ENCODE data around the gene FAM13A.
A peak's percentile ranks its signal among the peaks of the same experiment; 100 is the strongest.

Gene FAM13A

DNA sequence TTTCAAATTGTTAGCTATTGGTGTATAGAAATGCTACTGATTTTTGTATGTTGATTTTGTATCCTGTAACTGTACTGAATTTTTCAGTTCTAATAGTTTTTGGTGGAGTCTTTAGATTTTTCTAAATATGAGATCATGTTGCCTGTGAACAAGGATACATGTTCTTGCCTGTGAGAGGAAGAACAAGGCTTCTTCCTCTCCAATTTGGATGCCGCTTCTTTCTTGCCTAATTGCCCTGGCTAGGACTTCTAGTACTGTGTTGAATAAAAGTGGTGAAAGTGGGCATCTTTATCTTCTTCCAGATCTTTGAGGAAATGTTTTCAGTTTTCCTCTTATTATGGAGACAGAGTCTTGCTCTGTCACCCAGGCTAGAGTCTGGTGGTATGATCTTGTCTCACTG, 343.2 kb downstream of the FAM13A start:
- no peak overlapping the region for H3K4me3 ChIP-seq (ENCODE audit: low read depth, low read length)
- DNase-seq (ENCODE audit: low read depth) = no peak
- TF ChIP-seq, protein P1, sequence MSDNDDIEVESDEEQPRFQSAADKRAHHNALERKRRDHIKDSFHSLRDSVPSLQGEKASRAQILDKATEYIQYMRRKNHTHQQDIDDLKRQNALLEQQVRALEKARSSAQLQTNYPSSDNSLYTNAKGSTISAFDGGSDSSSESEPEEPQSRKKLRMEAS (IDR thresholded peaks at IDR 0.05; ENCODE audit: low read depth, low read length) = no peak
- TF ChIP-seq MYC (IDR thresholded peaks at IDR 0.05; ENCODE audit: low read depth, low read length) (no peak), POLR2A (IDR thresholded peaks at IDR 0.05; ENCODE audit: extremely low read depth, insufficient read length) (no peak)
- TF ChIP-seq, protein P2, sequence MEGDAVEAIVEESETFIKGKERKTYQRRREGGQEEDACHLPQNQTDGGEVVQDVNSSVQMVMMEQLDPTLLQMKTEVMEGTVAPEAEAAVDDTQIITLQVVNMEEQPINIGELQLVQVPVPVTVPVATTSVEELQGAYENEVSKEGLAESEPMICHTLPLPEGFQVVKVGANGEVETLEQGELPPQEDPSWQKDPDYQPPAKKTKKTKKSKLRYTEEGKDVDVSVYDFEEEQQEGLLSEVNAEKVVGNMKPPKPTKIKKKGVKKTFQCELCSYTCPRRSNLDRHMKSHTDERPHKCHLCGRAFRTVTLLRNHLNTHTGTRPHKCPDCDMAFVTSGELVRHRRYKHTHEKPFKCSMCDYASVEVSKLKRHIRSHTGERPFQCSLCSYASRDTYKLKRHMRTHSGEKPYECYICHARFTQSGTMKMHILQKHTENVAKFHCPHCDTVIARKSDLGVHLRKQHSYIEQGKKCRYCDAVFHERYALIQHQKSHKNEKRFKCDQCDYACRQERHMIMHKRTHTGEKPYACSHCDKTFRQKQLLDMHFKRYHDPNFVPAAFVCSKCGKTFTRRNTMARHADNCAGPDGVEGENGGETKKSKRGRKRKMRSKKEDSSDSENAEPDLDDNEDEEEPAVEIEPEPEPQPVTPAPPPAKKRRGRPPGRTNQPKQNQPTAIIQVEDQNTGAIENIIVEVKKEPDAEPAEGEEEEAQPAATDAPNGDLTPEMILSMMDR (IDR thresholded peaks at IDR 0.05; ENCODE audit: low read depth, low read length) = no peak

DNA sequence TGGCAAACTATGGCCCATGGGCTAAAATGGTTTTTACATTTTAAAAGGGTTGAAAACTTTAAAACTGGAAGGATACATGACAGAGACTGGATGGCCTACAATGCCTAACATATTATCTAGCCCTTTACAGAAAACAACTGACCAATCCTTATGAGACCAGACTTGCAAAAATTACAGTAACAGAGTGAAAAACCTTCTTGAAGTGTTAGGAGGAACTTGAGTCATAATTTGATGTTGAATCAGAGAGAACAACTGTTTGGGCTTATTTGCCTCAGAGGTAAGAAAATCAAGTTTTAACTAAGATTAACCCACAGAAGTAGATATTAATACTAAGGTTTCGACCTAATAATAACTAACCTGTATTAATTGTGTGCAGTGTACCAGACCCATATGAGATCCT, 347.0 kb downstream of the FAM13A start:
- H3K4me3 ChIP-seq (ENCODE audit: low read depth, low read length) = no peak overlapping the region
- TF ChIP-seq POLR2A (IDR thresholded peaks at IDR 0.05; ENCODE audit: extremely low read depth, insufficient read length) (no peak), MYC (IDR thresholded peaks at IDR 0.05; ENCODE audit: low read depth, low read length) (no peak)
- TF ChIP-seq, protein P1 (IDR thresholded peaks at IDR 0.05; ENCODE audit: low read depth, low read length) = no peak
- TF ChIP-seq, protein P2 (IDR thresholded peaks at IDR 0.05; ENCODE audit: low read depth, low read length) = no peak
- DNase-seq (ENCODE audit: low read depth) = no peak

DNA sequence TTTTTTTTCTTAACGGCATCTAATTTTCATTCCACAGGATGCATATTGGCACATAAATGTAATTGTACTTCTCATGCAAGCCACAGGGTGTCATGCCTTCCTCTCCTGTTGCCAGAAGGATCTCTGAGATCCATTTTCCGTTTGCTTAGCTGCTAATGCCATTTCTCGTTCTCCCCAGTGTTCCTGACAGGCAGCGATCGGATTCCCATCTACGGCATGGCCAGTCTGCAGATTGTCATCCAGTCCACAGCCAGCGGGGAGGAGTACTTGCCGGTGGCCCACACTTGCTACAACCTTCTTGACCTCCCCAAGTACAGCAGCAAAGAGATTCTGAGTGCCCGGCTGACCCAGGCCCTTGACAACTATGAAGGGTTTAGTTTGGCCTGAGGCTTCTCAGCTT, 350.4 kb downstream of the FAM13A start:
- H3K4me3 ChIP-seq (ENCODE audit: low read depth, low read length) = no peak overlapping the region
- TF ChIP-seq, protein P2 (IDR thresholded peaks at IDR 0.05; ENCODE audit: low read depth, low read length) = no peak
- no peak for TF ChIP-seq POLR2A (IDR thresholded peaks at IDR 0.05; ENCODE audit: extremely low read depth, insufficient read length)
- TF ChIP-seq, protein P1 (IDR thresholded peaks at IDR 0.05; ENCODE audit: low read depth, low read length) = no peak
- DNase-seq (ENCODE audit: low read depth) = peak; percentile 3

DNA sequence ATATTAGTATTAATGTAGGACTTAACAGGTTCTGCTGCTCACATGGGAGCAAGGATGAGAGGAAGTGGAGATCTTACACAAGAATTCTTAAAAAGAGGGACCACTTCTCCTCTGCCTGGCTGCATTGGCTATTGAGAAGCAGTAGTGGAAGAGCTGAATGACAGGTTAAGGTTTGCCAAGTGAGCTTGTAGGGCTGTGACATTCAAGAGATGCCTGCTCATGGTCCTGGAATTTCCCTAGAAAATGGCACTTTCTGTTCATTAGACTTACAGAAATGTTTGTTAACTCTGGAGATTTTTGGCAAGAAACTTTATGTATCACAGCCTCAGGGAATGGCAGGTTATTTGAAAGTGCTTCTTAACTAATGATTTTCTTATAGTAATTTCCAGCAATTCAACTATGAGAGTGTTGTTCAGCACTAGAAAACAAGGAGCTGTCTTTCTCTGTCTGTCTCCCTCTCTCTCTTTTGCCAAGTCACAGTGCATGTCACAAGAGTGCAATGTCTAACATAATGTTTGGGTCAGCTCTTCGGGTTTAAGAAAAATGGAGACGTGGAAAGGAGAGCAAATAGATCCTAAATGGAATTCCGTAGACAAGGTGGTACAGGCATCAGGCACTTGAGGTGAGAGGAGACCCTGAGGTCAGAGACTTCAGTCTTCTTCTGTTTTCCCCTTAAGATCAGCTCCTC, 351.0 kb downstream of the FAM13A start:
- DNase-seq (ENCODE audit: low read depth) = no peak
- no peak overlapping the region for H3K4me3 ChIP-seq (ENCODE audit: low read depth, low read length)

DNA sequence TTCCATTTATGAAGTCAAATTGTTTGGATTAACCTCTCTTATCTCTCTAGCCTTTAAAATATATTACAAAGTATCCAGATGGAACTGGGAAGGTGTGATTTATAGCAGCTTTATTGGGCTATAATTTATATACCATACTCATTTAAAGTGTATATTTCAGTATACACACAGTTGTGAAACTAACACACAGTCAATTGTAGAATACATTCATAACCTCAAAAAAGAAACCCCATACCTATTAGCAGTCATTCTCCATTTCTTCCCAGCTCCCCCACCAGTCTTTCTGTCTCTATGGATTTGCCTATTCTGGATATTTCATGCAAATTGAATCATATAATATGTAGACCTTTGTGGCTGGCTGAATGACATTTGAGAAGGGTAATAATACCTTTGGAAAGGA, 351.8 kb downstream of the FAM13A start:
- no peak overlapping the region for H3K4me3 ChIP-seq (ENCODE audit: low read depth, low read length)
- TF ChIP-seq, protein P2 (IDR thresholded peaks at IDR 0.05; ENCODE audit: low read depth, low read length) = no peak
- TF ChIP-seq MYC (IDR thresholded peaks at IDR 0.05; ENCODE audit: low read depth, low read length) (no peak), POLR2A (IDR thresholded peaks at IDR 0.05; ENCODE audit: extremely low read depth, insufficient read length) (no peak)
- TF ChIP-seq, protein P1 (IDR thresholded peaks at IDR 0.05; ENCODE audit: low read depth, low read length) = no peak
- DNase-seq (ENCODE audit: low read depth) = no peak

More for the DNA sequence above, 351.0 kb downstream of the FAM13A start:
- no peak for TF ChIP-seq MYC (IDR thresholded peaks at IDR 0.05; ENCODE audit: low read depth, low read length)
- TF ChIP-seq, protein P2 (IDR thresholded peaks at IDR 0.05; ENCODE audit: low read depth, low read length) = no peak
- TF ChIP-seq, protein P1 (IDR thresholded peaks at IDR 0.05; ENCODE audit: low read depth, low read length) = no peak
- TF ChIP-seq POLR2A (IDR thresholded peaks at IDR 0.05; ENCODE audit: extremely low read depth, insufficient read length) = no peak
